Measurements from ENCODE around the gene PDE7B. TPM values are rescaled to one million over a fixed set of nuclear protein-coding genes. Genes with fewer than 3 reads are reported as not detected.
A peak's percentile ranks its signal among the peaks of the same experiment; 100 is the strongest.

The PDE7B gene
- total and polyA plus RNA-seq, 2 donors (not counting 1 experiment from before 2014, with no cell fraction given): 2.6 to 7.5 TPM

- no peaks in the 10 kb centered on the region for H3K36me3 ChIP-seq (replicated peaks in 1 of 2; ENCODE audit: control extremely low read depth in 1 of 2, control insufficient read depth in 1 of 2, extremely low read depth in 1 of 2, insufficient read depth in 2 of 2, low read length in 1 of 2)
- Mint-ChIP-seq H3K9me3 (ENCODE audit: insufficient read depth) (peaks cover under 1% of the 10 kb centered on the region), H3K27ac (no peak overlapping the region), H3K4me3 (no peak overlapping the region), H3K4me1 (peaks cover 12% of the 10 kb centered on the region), H3K27me3 (peaks cover 3% of the 10 kb centered on the region)
- H2AFZ ChIP-seq (ENCODE audit: insufficient read depth, low read depth, low read length, poor library complexity, severe bottlenecking): peak overlapping the region; percentile 75
- H3K4me2 ChIP-seq (replicated peaks; ENCODE audit: low read depth, low read length, poor library complexity, severe bottlenecking): no peak overlapping the region
- intact Hi-C loops (cut with micrococcal nuclease): no loop called here
- no peak overlapping the region for H3K4me3 ChIP-seq (ENCODE audit: control extremely low read depth in 1 of 5, extremely low read depth in 1 of 5, insufficient read depth in 1 of 5, low read depth in 2 of 5, low read length in 4 of 5)
- CTCF ChIA-PET: interaction anchor here (0.8 to 4.1 kb wide), 36 partner anchors 8 to 783 kb away, joined by 3 to 62 read pairs (median 6); partner anchors contain the start of gene MTFR2
- no peak for ATAC-seq (ENCODE audit: low read depth)
- H3K4me1 ChIP-seq (ENCODE audit: control insufficient read depth in 2 of 2, insufficient read depth in 2 of 2, low read length in 2 of 2): peaks cover 10 to 14% of the 10 kb centered on the region in 2 donors
- H3K9me3 ChIP-seq (ENCODE audit: control extremely low read depth in 1 of 3, control insufficient read depth in 2 of 3, insufficient read depth in 1 of 3, low read length in 2 of 3): no peaks in the 10 kb centered on the region
- H3K79me2 ChIP-seq (ENCODE audit: control insufficient read depth, insufficient read depth, low read length): no peaks in the 10 kb centered on the region
- H3K27ac ChIP-seq (ENCODE audit: low read length in 2 of 2): no peak overlapping the region
- no peaks in the 10 kb centered on the region for H4K20me1 ChIP-seq (ENCODE audit: control insufficient read depth, insufficient read depth, low read length, poor library complexity, severe bottlenecking)
- 60% methylated on average over 2 of the region's 5 CpGs for WGBS (ENCODE audit: insufficient coverage)
- peak; percentile 22 for DNase-seq
- H3K27me3 ChIP-seq (replicated peaks in 1 of 4; ENCODE audit: control extremely low read depth in 1 of 4, control insufficient read depth in 3 of 4, insufficient read depth in 4 of 4, low read length in 3 of 4): no peaks in the 10 kb centered on the region
- no peak overlapping the region for H3K9ac ChIP-seq (ENCODE audit: low read length)
- TF ChIP-seq CTCF (IDR thresholded peaks at IDR 0.05): no peak
- TF ChIP-seq EZH2 (IDR thresholded peaks at IDR 0.05; ENCODE audit: borderline replicate concordance, insufficient read depth, low read depth, low read length, poor library complexity, severe bottlenecking): no peak
- POLR2A ChIA-PET: no interaction called here
Observed at GRCh38 chr6:136225496-136225895, 374.0 kb downstream of the PDE7B start.

GRCh38 chr6:136226027-136226673 lies 374.6 kb downstream of the PDE7B start:
- POLR2A ChIA-PET: no interaction called here
- peak; percentile 100 for TF ChIP-seq CTCF (IDR thresholded peaks at IDR 0.05)
- TF ChIP-seq EZH2 (IDR thresholded peaks at IDR 0.05; ENCODE audit: borderline replicate concordance, insufficient read depth, low read depth, low read length, poor library complexity, severe bottlenecking): no peak
- Histone ChIP-seq H3K9ac (ENCODE audit: low read length) (peak overlapping the region; percentile 53), H4K20me1 (ENCODE audit: control insufficient read depth, insufficient read depth, low read length, poor library complexity, severe bottlenecking) (no peaks in the 10 kb centered on the region), H3K79me2 (ENCODE audit: control insufficient read depth, insufficient read depth, low read length) (no peaks in the 10 kb centered on the region), H3K27me3 (replicated peaks in 1 of 4; ENCODE audit: control extremely low read depth in 1 of 4, control insufficient read depth in 3 of 4, insufficient read depth in 4 of 4, low read length in 3 of 4) (no peaks in the 10 kb centered on the region), H2AFZ (ENCODE audit: insufficient read depth, low read depth, low read length, poor library complexity, severe bottlenecking) (peak overlapping the region; percentile 75), H3K36me3 (replicated peaks in 1 of 2; ENCODE audit: control extremely low read depth in 1 of 2, control insufficient read depth in 1 of 2, extremely low read depth in 1 of 2, insufficient read depth in 2 of 2, low read length in 1 of 2) (no peaks in the 10 kb centered on the region), H3K4me1 (ENCODE audit: control insufficient read depth in 2 of 2, insufficient read depth in 2 of 2, low read length in 2 of 2) (peaks cover 10 to 14% of the 10 kb centered on the region in 2 donors), H3K27ac (ENCODE audit: low read length in 2 of 2) (no peak overlapping the region), H3K9me3 (ENCODE audit: control extremely low read depth in 1 of 3, control insufficient read depth in 2 of 3, insufficient read depth in 1 of 3, low read length in 2 of 3) (no peaks in the 10 kb centered on the region), H3K4me3 (ENCODE audit: control extremely low read depth in 1 of 5, extremely low read depth in 1 of 5, insufficient read depth in 1 of 5, low read depth in 2 of 5, low read length in 4 of 5) (peak overlapping the region in 3 of 5 experiments; percentile 25 to 49 (median 38)), H3K4me2 (replicated peaks; ENCODE audit: low read depth, low read length, poor library complexity, severe bottlenecking) (peak overlapping the region; percentile 74)
- Mint-ChIP-seq H3K27me3 (peaks cover 3% of the 10 kb centered on the region), H3K27ac (no peak overlapping the region), H3K9me3 (ENCODE audit: insufficient read depth) (no peaks in the 10 kb centered on the region), H3K4me1 (peaks cover 12% of the 10 kb centered on the region), H3K4me3 (peak overlapping the region; percentile 51)
- peak; percentile 97 for ATAC-seq (ENCODE audit: low read depth)
- intact Hi-C loops (cut with micrococcal nuclease): loop anchor here (1.0 kb wide), 5 partner anchors 317 to 775 kb away; no protein-coding TSS in a partner anchor
- CTCF ChIA-PET: interaction anchor here (0.7 to 4.1 kb wide), 44 partner anchors 10 to 783 kb away, joined by 3 to 62 read pairs (median 5); partner anchors contain the start of gene MTFR2
- peak; percentile 79 for DNase-seq
- WGBS (ENCODE audit: insufficient coverage): 0% methylated on average over 4 of the region's 12 CpGs
